CD4-positive, alpha-beta T cell treated with Interleukin-21 for 1 hour (primary cell): ENCODE data around the gene DMWD.

Source experiments
- DNase-seq: peaks from one replicate; pipeline ENCODE4 v3.0.0-alpha.2; 2020

DMWD gene, protein sequence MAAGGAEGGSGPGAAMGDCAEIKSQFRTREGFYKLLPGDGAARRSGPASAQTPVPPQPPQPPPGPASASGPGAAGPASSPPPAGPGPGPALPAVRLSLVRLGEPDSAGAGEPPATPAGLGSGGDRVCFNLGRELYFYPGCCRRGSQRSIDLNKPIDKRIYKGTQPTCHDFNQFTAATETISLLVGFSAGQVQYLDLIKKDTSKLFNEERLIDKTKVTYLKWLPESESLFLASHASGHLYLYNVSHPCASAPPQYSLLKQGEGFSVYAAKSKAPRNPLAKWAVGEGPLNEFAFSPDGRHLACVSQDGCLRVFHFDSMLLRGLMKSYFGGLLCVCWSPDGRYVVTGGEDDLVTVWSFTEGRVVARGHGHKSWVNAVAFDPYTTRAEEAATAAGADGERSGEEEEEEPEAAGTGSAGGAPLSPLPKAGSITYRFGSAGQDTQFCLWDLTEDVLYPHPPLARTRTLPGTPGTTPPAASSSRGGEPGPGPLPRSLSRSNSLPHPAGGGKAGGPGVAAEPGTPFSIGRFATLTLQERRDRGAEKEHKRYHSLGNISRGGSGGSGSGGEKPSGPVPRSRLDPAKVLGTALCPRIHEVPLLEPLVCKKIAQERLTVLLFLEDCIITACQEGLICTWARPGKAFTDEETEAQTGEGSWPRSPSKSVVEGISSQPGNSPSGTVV

DNA sequence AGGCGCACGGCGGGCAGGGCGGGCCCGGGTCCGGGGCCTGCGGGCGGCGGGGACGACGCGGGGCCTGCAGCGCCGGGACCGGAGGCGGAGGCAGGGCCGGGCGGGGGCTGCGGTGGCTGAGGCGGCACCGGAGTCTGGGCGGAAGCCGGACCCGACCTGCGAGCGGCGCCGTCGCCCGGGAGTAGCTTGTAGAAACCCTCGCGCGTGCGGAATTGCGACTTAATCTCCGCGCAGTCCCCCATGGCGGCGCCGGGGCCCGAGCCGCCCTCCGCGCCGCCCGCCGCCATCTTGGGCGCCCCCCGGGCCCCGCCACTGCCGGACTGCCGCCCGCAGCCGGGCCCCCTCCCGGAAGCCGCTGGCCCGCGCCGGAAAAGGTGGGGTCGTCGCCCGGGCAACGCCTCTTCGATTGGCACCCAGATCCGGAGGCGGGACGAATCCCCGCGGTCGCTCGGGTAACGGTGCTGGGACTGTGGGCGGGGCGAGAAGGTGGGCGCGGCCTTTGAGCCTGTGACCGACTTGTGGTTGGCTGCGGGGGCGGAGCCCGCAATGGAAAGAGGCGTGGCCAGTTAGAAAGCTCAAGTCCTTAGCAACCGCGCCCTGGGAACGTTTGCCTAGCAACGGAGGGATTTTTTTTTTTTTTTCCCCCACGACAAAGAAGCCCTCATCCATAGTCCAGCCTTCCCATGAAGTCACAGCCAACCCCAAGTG, at the start of gene DMWD:
Gene DMWD, minus strand, starts transcription at position 376 of the 708 bp plus-strand sequence. Its CDS starts 89 bp downstream, at position 287.
- peak; percentile 99 for DNase-seq

GRCh38 chr19:45842198-45842597, 49.6 kb upstream of the DMWD start:
- no peak for DNase-seq

- no peak for DNase-seq
Measured at GRCh38 chr19:45834970-45835369, 42.3 kb upstream of the DMWD start.

DNA sequence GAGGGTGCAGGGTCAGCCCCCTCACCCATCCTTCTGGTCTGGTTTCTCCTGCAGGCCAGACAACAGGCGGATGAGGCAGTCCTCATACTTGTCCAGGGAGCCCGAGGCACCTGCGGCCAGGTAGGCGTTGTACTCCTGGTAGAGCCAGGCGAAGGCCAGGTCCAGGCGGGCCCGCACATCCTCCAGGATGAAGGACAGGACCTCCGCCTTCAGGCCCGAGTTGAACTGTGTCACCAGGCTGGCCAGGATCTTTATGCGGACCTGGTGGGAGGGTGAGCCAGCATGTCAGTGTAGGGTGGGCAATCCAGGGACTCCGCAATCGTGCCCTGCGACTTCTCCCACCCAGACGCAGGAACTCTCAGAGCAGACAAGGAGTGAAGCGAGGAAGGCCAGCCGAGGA, 36.3 kb upstream of the DMWD start:
- DNase-seq: no peak

DNA sequence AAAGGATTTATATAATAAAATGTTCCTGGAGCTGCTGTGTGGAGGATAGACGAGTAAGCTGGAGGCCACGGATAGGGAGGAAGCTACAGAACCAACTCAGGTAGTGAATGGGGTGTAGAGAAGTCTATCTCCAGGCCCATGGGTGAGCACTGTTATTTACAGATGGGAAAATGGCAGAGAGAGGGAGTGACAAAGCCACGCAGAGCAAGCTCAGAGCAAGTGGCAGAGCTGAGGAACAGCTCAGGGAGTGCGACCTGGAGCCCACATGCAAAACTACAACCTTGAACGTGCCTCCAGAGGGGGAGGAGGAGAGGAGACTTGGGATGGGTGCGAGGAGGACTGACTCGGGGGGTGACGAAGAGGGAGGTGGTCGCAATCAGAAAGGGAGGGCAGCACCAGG, 35.9 kb upstream of the DMWD start:
- no peak for DNase-seq

- DNase-seq: no peak
Measured at GRCh38 chr19:45827459-45828093, 34.9 kb upstream of the DMWD start.

- DNase-seq: no peak
Measured at GRCh38 chr19:45826934-45827333, 34.3 kb upstream of the DMWD start.

GRCh38 chr19:45825917-45826893, 33.6 kb upstream of the DMWD start:
- no peak for DNase-seq

- DNase-seq: no peak
Measured at GRCh38 chr19:45825263-45825605, 32.6 kb upstream of the DMWD start.

GRCh38 chr19:45824531-45825262, 32.1 kb upstream of the DMWD start:
- no peak for DNase-seq

DNA sequence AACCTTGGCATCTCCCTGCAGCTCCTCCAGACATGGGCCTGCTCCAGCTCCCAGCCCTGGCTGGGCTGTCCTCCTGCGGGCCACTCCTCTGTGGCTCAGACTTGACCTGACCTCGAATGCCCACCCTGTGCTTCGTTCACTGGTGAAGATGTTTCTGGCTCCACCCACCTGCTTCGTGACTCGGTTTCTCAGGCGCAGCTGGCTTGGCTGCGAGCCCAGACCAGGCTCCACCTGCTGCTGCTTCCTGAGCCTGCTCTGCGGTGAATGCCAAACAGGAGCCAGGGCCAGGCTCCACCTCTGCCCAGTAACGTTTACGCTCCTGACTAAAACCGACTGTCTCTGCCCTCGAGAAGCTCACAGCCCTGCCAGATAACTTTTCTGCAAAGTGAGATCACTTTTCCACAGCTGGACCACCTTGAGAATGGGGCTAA, 31.4 kb upstream of the DMWD start:
- DNase-seq: no peak

GRCh38 chr19:45823182-45823581, 30.5 kb upstream of the DMWD start:
- no peak for DNase-seq

DNA sequence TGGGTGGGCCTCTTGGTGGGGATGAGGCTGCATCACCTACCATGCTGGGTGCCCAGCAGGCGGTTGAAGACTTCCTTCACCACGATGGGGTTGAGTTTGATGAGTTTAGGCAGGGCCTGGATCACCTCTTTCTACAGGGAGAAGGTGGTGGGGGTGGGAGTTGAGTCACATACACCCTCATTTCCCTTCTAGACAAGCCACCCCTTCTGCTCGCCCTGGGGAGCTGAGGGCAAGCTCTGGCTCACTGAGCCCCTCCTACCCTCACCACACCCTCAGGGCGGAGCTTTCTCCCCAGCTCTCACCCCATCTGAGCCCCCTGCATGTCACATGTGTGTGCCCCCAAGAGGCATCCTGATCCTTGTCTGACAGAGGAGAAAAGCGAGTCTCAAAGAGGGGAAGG, 30.1 kb upstream of the DMWD start:
- no peak for DNase-seq

DNA sequence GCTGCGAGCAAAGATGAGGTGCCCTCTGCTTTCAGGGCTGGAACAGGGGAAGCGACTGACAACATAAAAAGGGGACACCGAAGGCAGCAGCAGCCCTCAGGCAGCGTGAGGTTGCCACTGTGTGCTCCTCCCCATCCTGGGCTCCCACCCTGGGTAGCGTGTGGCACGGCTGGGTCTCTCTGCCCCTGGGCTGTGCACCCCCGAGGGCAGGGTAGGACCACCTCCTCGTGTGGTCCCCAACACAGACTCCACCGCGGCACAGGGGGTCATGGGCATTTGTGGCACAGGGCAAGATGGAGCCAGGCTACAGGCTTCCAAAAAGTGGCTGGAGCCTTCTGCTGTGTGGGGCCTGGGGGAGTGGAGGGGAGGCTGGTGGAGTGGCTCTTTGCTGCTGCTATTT, 28.9 kb upstream of the DMWD start:
- DNase-seq: no peak

DNA sequence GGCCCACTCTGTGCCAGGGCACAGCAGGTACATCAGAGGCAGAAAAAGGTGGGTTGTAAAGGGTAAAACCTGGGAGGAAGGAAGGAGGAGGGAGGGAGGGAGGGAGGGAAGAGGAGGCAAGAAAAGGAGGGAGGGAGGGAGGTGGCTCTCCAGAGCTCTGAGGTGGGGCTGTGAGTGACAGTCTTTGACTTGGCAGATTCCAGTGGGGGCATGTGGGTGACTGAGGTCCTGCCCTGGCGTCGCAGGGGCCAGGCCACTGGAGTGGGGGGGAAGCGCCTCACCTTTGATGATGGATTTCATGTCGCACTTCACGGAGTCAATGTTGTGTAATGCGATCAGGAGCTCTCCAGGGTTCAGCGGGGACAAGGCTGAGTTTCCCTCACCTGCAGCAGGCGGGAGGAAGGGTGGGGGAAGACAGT, 28.5 kb upstream of the DMWD start:
- DNase-seq: no peak

DNA sequence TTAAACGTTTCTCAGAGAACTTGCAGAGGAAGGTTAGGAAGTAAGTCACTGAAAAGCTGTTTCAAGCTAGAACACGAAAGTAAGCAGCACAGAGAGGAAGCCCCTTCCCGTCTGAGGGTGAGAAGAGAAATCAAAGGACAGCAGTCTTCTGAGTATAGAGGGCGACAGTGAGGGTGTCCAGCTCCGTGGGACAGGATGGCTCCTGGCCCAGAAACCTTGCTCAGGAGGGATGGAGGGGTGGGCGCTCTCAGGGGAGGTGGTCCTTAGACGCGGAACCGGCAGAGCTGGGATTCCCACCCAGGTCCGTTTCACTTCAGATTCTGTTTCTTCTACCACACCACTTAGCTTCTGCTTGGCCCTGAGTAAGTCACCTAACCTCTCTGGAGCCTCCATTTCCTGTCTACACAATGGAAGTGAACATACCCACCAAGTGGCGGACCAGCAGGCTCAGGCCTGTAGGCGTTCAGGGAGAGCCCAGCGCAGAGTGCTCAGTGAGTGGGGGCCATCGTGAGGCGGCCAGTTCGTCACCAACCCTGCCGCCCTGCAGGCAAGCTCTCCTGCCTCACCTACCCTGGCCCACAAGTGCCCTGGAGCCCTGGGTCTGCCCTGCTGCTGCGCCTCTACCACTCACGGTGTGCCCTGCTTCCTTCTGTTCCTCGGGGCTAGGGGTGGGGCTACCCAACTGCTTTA, 27.9 kb upstream of the DMWD start:
- DNase-seq: no peak

GRCh38 chr19:45819769-45820168, 27.1 kb upstream of the DMWD start:
- DNase-seq: no peak

DNA sequence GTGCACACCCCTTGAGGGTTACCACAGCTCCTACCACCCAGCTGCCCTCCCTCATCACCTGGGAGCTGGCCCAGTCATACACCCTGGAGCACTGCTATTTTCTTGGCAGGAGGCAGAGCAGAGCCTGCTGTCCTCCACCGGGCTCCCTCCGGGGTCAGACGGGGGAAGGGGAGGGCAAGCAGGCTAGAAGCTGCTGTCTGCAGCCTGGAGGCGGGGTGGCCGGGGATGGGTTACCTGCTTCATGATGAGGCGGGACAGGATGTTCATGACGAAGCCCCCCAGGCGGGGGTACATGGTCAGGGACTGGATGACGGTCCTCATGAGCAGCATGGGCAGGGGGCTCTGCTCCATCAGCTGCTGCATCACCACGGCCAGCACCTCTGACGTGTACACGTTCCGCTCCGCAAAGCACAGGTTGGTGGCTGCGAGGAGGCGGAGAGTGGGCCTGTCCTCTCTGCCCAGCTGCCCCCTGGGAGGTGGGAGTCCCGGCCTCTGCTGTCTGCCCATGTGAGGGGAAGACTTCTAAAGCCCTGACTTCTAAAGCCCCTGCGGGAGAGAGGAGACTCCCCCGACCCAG, 25.2 kb upstream of the DMWD start:
- no peak for DNase-seq

DNA sequence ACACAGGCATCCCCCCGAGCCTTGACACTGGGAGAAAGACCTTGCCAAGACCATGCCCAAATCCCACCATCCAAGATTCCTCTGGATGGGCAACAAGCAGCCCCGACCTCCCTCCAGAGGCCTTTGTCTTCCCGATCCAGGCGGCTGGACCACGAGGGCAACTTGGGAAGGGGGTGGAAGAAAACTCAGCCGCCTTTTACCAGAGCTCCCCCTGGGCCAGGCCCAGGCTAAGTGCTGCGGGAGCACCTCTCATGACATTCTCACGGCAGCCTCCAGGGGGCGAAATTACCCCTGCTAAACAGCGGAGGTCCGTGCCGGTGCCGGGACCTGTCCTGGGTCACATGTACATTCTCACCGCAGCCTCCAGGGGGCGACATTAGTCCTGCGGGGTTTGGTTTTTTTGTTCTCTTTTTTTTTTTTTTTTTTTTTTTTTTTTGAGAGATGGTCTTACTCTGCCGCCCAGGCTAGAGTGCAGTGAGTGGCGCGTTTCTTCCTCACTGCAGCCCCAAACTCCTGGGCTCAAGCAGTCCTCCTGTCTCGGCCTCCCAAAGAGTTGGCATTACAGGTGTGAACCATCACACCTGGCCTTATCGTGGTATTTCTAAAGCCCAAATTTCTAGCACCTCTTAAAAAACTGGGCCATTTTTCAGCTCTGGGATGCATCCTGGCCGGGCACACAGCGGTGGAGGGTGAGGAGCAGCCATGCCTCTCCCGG, 24.5 kb upstream of the DMWD start:
- peak; percentile 96 for DNase-seq
